Measurements from ENCODE around the gene SORCS1. TPM values are rescaled to one million over a fixed set of nuclear protein-coding genes. Genes with fewer than 3 reads are reported as not detected.

Gene SORCS1
- total RNA-seq, 1 experiment from 2014 or later, result not detected

GRCh38 chr10:106571192-106571946 lies 593.1 kb downstream of the SORCS1 start:
- Mint-ChIP-seq H3K27ac (ENCODE audit: unreplicated experiment) (no peak overlapping the region), H3K4me1 (ENCODE audit: low read depth, unreplicated experiment) (no peaks in the 10 kb centered on the region), H3K36me3 (ENCODE audit: insufficient read depth, unreplicated experiment) (no peaks in the 10 kb centered on the region), H3K27me3 (ENCODE audit: insufficient read depth, unreplicated experiment) (peaks cover 3% of the 10 kb centered on the region), H3K9me3 (ENCODE audit: unreplicated experiment) (no peaks in the 10 kb centered on the region), H3K4me3 (ENCODE audit: unreplicated experiment) (no peak overlapping the region)
- CTCF ChIA-PET, result no interaction called here
- no peaks in the 10 kb centered on the region for H3K4me1 ChIP-seq
- peak in 1 of 2 experiments; percentile 3 for DNase-seq
- POLR2A ChIA-PET, result no interaction called here
- no peaks in the 10 kb centered on the region for H3K9me3 ChIP-seq
- H3K36me3 ChIP-seq (ENCODE audit: control insufficient read depth, insufficient read depth, low read length), result no peaks in the 10 kb centered on the region
- H3K4me3 ChIP-seq (ENCODE audit: low read depth, low read length), result no peak overlapping the region
- TF ChIP-seq CTCF (IDR thresholded peaks at IDR 0.05; ENCODE audit: insufficient read depth in 1 of 2, low read depth in 1 of 2, low read length in 1 of 2, severe bottlenecking in 1 of 2, unreplicated experiment in 1 of 2), result peak in 1 of 2 experiments; percentile 18
- intact Hi-C loops (cut with micrococcal nuclease; ENCODE audit: unreplicated experiment), result loop anchor here (2.0 to 10.0 kb wide), 2 partner anchors 157 to 621 kb away; no protein-coding TSS in a partner anchor
- no TSS peak for BruUV-seq (replicated peaks)
- no peaks in the 10 kb centered on the region for H3K27me3 ChIP-seq (replicated peaks; ENCODE audit: control insufficient read depth, insufficient read depth, low read length)

- no peaks in the 10 kb centered on the region for H3K36me3 ChIP-seq (ENCODE audit: control insufficient read depth, insufficient read depth, low read length)
- Mint-ChIP-seq H3K4me1 (ENCODE audit: low read depth, unreplicated experiment) (no peaks in the 10 kb centered on the region), H3K36me3 (ENCODE audit: insufficient read depth, unreplicated experiment) (no peaks in the 10 kb centered on the region), H3K27ac (ENCODE audit: unreplicated experiment) (no peak overlapping the region), H3K27me3 (ENCODE audit: insufficient read depth, unreplicated experiment) (no peaks in the 10 kb centered on the region), H3K9me3 (ENCODE audit: unreplicated experiment) (no peaks in the 10 kb centered on the region), H3K4me3 (ENCODE audit: unreplicated experiment) (no peak overlapping the region)
- intact Hi-C loops (cut with micrococcal nuclease; ENCODE audit: unreplicated experiment), result loop anchor here (2.0 to 10.0 kb wide), 2 partner anchors 155 to 619 kb away; no protein-coding TSS in a partner anchor
- no peak for TF ChIP-seq CTCF (IDR thresholded peaks at IDR 0.05; ENCODE audit: insufficient read depth in 1 of 2, low read depth in 1 of 2, low read length in 1 of 2, severe bottlenecking in 1 of 2, unreplicated experiment in 1 of 2)
- no TSS peak for BruUV-seq (replicated peaks)
- no peak for DNase-seq
- no peak overlapping the region for H3K4me3 ChIP-seq (ENCODE audit: low read depth, low read length)
- H3K27me3 ChIP-seq (replicated peaks; ENCODE audit: control insufficient read depth, insufficient read depth, low read length), result no peaks in the 10 kb centered on the region
- POLR2A ChIA-PET, result no interaction called here
- no peaks in the 10 kb centered on the region for H3K9me3 ChIP-seq
- no peaks in the 10 kb centered on the region for H3K4me1 ChIP-seq
- CTCF ChIA-PET, result no interaction called here
These were observed 594.2 kb downstream of the SORCS1 start for GRCh38 chr10:106570268-106570667.

DNA sequence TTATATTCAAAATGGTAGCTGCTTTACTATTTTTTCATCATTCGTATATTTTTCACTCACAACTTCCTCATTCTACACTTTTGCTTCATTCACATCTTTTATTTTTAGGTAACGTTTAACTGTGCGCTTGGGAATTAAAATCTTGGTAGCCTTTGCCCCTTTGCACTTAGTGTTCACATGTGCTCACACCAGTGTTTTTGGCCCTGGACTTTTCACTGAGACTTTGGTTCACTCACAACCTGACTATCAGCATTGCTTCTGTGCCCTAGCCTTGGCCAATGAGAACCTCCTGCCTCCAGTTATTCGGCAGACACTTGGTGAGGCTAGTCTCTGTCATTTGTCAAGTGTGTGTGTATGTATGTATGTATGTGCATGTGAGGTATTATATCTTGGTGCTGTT lies 596.9 kb downstream of the SORCS1 start:
- no TSS peak for BruUV-seq (replicated peaks)
- no peaks in the 10 kb centered on the region for H3K36me3 Mint-ChIP-seq (ENCODE audit: insufficient read depth, unreplicated experiment)
- Histone ChIP-seq H3K36me3 (ENCODE audit: control insufficient read depth, insufficient read depth, low read length) (no peaks in the 10 kb centered on the region), H3K4me1 (no peaks in the 10 kb centered on the region), H3K27me3 (replicated peaks; ENCODE audit: control insufficient read depth, insufficient read depth, low read length) (no peaks in the 10 kb centered on the region), H3K4me3 (ENCODE audit: low read depth, low read length) (no peak overlapping the region), H3K9me3 (no peaks in the 10 kb centered on the region)
- no peak overlapping the region for H3K27ac Mint-ChIP-seq (ENCODE audit: unreplicated experiment)
- ChIA-PET CTCF (no interaction called here), POLR2A (no interaction called here)
- TF ChIP-seq CTCF (IDR thresholded peaks at IDR 0.05; ENCODE audit: insufficient read depth in 1 of 2, low read depth in 1 of 2, low read length in 1 of 2, severe bottlenecking in 1 of 2, unreplicated experiment in 1 of 2), result no peak
- intact Hi-C loops (cut with micrococcal nuclease; ENCODE audit: unreplicated experiment), result no loop called here
- peaks cover 4% of the 10 kb centered on the region for H3K27me3 Mint-ChIP-seq (ENCODE audit: insufficient read depth, unreplicated experiment)
- no peak for DNase-seq
- no peak overlapping the region for H3K4me3 Mint-ChIP-seq (ENCODE audit: unreplicated experiment)
- no peaks in the 10 kb centered on the region for H3K4me1 Mint-ChIP-seq (ENCODE audit: low read depth, unreplicated experiment)
- no peaks in the 10 kb centered on the region for H3K9me3 Mint-ChIP-seq (ENCODE audit: unreplicated experiment)

All from Caco-2 (cell line).